LoVo (cell line): ENCODE data around the gene TRMT11.
"Not testable (repeated sequence)": the region's sequence is repeated elsewhere in the genome, so short reads cannot be mapped to it uniquely, and the experiment has no call there.

Source experiments
- DNase-seq: peaks from one replicate; pipeline ENCODE4 v3.0.0-alpha.2; 2016; ENCODE audit warnings: low spot score

The TRMT11 gene

DNA sequence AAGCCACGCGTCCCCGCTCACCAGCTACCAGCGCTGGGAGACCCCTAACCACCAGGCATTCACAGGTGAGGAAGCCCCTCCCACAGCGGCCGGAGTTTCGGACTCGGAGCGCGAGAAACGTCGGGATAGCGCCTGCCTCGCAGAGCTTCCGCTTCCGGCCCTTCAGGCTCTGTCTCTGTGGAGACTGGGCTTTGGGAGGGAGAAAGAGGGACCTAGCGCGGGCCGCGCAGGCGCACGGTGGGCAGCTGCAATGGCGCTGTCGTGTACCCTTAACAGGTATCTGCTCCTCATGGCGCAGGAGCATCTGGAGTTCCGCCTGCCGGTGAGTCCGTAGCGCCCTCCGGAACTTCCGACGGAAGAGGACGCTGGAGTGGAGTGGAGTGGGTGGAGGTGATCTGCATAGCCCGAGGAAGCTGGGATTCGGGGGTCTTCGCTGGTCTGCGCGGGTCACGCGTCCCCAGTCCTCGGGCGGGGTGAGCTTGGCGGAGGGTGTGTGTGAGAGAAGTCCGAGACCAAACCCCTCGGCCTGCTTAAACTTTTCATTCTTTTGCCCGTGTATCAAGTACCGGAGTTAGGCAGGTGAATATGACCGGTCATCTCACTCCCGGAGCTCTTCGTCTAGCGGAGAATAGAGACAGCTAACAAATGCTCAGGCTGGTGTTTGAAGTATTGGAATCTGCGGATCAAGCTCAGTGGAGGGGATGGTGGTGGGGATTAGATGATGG is at the start of gene TRMT11:
TRMT11 (plus strand) TSS at position 240 of the 725 bp plus-strand sequence; CDS start at position 251, 11 bp downstream.
- peak; percentile 95 for DNase-seq

DNA sequence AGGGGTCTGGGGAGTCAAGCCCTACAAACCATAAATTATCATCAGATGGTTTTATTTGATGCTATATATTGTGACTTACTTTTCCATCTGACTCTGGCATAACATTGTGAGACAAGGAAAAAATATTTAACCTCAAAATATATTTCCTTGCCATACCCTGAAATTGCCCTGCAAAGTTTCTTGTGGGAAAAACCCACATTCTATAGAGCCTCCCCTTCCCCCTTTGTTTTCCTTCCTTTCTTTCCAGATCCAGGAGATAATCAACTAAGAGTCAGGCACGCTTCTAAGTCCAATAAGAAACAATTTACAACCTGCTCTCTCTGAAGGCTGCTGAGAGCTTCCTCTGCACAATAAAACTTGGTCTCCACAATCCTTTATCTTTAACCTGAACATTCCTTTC is 47.3 kb upstream of the TRMT11 start:
- DNase-seq: no peak

DNA sequence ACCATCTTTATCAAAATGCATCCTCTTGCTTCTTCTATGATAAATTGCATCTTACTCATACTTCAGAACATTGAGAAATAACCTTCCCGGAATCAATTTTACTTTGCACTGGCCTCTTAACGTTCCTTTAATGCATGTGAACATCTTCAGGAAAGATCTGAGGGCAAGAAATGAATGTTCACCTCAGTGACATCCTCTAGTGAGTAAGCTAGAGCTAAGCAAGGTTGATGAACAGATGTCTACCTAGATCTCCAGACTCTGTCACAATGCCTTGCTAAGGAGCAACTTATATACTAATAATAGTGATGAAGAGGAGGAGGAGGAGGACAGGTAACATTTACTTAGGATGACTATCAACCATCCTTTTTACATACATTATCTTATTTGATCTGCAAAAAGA is 46.5 kb upstream of the TRMT11 start:
- no peak for DNase-seq

DNA sequence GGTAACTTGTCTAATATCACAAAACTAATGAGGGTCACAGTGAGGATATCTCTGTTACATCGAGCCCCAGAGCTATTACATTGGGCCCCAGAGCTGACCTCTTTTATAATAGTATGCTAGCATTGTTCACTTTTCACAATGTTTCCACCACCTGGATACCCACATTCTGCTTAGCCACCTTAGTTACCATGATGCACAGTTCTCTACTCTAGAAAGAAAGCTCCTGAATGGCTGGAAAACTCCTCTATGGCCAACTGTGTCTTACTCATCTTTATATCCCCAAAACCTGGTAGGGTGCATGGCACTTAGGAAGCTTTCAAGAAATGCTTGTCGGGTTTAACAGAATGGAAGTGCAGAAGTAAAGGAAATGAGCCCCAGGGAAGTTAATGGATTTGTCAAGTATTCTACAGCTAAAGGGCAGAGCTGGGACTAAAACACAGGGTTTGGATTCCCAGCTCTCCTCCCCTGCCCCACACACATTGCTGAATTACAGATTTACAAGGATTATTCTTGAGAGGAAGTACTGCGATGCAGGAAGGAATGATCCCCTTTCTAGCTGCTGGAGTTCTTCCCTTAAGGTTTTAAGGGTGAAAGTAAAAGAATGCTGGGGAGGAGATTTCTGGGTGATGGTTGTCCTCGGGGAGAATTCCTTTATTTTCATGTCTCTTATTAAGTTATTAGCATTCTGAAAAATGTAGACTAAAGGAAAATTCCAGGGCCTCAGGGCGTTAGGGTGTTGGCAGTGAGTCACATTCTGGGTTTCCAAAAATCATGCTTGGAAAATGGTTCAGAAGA is 45.9 kb upstream of the TRMT11 start:
- no peak for DNase-seq

DNA sequence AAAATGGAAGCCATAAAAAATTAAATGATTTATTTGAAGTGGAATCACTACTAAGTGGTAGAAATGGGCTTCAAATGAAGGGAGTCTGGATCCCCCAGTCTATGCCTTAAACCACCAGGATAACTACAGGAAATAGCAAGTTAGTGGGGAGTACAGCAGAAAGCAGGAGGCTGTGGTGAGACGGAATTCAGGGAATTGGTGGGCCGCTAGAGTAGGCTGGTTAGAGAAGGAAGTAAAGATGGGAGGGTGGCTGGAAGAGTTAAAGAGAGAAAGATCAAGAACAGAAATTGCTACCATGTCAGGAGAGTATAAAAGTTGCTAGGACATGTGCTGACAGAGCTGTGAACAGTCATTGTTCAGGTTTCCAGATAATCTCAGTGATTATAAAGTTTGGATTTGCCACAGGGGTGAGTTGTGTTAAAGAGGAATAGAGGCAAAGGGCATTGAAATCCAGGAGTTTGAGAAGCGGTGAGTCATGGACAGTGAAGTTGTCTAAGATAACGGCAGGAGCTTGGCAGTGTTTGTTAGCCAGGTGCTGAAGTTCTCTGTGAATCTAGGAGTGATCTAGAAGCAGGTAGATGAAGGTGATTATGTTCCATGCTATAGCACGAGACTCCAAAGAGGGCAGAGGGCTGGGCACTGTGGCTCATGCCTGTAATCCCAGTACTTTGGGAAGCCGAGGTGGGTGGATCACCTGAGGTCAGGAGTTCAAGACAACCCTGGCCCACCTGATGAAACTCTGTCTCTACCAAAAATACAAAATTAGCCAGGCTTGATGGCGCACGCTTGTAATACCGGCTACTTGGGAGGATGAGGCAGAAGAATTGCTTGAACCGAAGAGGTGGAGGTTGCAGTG is 43.4 kb upstream of the TRMT11 start:
- peak; percentile 78 for DNase-seq

DNA sequence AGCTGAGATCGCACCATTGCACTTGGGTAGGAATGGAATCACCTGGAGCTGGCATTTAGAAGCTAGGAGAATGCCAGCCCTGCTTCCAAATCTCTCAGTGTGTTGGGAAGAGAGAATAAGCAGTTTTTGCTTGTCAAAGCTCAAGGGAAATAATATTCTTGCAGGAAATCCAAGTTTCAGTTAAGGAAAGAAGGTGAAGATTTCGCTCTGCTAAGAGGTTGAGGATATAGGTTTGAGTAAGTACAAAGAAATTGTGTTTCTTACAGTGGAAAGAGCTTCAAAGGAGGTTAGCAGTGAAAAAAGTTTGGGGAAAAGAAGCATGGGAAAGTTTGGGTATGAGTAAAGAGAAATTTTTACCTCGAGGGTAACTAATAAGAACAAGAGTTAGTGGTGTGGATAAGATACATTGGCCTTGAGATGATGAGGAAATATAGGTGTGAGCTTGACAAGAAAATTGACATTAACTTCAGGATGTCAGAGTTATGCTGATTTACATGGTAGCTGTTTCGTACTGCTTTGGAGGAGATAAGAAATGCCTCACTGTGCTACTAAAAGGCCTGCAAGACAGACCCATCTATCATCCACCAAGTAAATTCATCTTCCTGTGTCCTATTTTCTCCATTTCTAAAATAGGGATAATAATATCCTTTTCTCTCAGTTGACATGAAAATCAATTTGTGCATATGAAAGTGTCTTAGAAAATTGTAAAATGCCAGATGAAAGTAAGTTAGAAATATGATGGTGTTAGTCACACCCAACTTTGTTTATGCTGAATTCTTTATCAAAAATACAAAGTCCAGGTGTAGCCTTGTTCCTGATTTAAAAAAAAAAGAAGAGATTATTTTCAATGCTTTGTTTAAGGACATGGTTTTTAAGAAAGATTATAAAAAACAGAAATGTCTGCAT is 42.6 kb upstream of the TRMT11 start:
- no peak for DNase-seq

DNA sequence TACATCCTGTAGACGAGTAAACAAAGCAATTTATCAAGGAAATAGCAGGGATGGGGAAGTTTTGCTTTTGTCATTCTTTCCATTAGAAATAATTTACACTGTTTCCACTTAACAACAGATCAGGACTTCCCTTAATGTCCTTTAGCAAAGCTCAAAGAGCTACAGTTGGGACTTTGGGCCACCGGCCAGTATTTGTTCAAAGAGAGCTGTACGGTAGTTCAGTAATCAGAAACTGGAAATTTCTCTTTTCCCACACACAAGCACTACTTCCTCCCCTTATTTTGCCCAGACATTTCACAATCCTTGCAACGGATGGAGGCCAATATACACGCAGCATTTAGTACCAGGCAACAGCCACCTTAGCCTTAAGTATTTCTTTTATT is 41.9 kb upstream of the TRMT11 start:
- peak; percentile 52 for DNase-seq

DNA sequence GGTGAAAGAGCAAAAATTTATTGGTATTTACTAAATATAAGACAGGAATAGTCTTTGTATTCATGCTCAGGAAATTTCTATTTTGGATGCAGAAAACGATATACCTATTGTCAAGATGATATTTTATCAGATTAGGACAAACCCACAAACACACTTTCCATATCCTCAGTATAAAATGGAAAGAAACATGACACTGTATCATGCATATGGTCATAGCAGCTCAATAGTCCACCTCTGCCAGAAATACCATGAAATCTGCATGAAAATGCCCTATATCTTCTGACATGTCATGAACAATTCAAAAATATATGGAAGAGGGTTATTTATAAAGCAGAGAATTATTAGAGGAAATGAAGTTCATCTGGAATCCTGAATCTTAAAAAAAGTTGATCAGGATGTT is 41.4 kb upstream of the TRMT11 start:
- no peak for DNase-seq

DNA sequence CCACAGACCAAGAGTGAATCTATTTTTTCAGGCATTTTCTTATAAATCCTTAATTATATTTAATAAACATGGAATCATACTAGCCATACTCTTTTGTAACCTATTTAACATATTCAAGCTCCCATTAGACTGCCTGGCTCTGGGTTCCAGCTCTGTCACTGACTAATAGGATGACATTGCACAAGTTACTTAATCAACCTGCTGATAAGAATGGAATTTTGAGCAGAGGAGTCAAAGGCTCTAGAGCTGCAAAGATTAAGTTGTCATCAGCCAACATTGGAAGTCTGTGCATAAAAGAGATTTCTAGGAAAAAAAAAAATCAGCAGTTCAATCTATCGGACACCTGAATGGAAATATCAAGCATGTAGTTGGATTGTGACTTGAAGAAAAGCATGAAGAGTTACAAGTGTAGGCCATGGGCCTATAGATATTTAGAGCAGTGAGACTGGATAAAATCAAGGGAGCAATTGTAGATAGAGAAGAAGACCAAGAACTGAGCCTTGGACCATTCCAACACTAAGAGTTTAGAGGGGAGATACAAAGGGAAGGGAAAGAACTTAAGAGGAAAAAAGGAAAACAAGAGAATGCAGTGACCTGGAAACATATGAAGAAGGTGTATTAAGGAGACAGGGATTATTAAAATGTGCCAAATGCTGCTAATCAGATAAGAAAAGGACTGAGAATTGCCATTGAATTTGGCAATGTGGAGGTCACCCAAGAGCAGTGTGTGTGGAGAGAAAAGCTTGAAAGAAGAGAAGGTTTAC is 40.8 kb upstream of the TRMT11 start:
- peak; percentile 38 for DNase-seq

DNA sequence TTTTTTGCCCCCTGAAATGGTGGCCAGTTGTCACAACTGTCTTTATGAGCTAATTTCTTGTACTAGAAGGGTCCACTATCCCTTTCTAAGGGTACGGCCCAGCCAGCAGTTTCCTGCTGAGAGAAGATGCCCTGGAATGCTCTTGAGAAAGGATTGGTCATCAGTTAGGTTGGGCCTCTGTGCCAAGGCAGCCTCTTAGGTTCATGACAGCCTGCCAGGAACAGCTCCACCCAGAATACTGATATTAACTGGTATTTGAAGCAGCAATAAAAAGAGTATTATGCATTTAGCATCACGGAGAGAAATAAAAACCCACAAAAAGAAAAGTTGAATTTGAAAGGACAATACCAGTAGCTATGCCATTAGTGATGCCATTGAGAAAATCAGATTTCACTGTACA is 38.7 kb upstream of the TRMT11 start:
- peak; percentile 52 for DNase-seq

DNA sequence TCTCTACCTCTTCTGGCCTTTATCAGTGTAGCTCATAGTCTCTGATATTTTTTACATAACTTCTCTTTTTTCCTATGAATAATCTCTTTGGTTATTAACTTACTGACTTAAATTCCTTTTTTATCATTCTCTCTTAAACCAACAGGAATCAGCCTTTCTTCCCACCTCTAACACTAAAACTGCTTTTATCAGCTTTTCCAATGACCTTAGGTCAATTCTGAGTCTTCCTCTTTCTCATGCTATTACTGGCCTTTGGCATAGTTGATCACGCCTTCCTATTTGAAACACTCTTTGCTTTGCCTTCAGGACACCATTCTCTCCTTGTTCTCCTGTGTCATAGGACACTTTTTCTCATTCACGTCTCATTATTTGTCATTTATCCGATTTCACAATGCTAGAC is 37.9 kb upstream of the TRMT11 start:
- no peak for DNase-seq

DNA sequence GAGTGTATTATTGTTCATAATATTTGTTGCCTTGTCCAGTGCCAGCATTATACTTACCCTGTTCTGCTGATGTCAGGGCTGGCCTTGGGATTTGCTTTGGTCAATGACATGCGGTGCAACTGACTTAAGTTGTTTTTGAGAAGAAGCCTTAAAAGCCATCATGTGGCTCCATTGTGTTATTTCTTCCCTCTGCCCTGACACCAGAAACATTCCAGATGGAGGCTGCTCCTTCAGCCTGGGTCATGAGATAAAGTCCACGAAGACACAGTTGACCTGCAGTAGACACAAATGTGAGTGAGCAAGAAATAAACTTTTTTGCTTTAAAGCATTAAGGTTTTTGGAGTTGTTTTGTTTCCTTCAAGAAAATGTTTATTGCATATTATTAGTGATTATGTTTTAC is 37.3 kb upstream of the TRMT11 start:
- DNase-seq: no peak

DNA sequence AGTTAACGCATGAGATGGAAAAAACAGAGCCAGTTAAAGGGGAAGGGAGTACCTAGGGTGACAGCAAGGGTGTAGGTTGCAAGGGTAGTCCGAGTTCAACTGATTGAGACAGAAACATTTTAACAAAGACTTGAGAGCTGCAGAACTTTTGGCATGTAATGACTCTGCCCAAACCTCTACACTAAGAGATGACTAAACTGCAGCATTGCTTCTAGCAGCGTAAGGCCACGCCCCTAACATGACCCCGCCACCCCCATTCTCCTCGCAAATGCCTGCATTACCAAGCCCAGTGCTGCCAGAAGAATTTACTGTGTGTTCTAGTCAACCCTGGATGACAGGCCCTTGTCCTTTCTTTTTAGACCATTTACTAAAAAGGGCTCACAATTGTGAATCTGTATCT is 36.0 kb upstream of the TRMT11 start:
- DNase-seq: no peak

DNA sequence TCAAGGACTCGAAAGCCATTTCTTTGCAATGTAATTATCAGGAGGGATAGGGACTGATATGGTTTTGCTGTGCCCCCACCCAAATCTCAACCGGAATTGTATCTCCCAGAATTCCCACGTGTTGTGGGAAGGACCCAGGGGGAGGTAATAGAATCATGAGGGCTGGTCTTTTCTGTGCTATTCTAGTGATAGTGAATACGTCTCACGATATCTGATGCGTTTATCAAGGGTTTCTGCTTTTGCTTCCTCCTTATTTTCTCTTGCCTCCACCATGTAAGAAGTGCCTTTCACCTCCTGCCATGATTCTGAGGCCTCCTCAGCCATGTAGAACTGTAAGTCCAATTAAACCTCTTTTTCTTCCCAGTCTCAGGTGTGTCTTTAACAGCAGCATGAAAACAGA is 35.6 kb upstream of the TRMT11 start:
- not testable (repeated sequence) for DNase-seq

DNA sequence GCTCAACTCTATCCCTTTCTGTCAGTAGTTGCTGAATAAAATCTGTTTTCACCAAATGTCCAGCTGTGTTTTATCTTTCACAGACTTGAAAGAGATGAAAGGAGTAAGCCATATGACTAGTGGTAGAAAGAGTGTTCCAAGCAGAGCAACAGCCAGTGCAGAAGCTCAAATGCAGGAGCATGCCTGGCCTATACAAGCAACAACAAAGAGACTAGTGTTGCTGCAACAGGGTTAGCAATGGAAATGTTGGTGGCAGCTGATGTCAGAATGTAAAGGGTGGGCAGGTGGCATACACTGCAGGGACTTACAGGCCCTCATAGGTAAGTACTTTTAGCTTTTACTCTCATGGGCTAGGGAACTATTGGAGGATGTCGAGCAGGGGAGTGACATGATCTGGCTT is 35.0 kb upstream of the TRMT11 start:
- DNase-seq: no peak

DNA sequence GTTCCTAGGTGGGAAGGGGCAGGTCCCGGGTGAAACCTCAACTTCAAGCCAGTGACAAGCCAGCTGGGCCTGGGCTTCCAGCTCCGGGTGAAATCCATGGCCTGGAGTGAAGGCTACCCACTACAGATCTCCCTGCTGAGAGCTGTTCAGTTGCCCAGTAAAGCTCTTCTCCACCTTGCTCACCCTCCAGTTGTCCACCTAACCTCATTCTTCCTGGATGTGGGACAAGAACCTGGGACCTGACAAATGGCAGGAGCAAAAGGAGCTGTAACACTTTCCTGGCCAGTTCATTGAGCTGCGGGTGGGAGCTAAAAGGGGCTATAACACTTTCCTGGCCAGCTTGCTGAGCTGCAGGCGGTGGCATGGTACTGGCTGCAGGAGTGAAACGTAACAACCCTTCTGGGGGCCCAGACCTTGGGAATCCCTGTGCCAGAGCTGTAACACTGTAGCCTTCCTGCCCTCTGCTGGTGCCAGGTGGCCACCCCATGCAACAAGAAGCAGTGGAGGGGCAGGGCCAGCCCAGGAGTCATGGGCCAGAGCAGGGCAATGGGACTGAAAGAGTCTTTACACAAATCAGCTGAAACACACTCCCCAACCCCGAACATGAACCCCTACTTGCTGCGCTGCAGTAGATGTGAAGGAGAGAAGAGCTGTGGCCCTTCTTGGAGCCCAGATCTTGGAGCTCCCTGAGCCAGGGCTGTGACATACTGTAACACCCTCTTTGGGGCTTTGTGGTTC is 33.4 kb upstream of the TRMT11 start:
- no peak for DNase-seq

DNA sequence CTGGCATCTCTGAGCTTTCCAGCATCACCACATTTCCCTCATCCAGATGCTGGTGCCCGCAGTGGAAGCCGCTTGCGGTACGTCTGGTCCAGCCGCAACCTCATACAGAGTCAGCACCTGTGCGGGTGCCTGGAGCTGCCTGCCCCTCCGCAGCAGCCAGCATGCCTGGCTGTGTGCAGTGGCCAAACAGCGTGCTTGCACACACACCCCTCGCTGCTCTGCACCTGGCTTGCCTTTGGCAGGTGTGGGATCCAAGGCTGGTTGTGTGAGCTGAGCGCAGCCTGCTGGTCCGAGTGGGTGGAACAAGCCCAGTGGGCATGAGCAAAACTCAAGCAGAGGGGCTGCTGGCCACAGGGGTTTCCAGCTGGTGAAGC is 32.9 kb upstream of the TRMT11 start:
- no peak for DNase-seq

DNA sequence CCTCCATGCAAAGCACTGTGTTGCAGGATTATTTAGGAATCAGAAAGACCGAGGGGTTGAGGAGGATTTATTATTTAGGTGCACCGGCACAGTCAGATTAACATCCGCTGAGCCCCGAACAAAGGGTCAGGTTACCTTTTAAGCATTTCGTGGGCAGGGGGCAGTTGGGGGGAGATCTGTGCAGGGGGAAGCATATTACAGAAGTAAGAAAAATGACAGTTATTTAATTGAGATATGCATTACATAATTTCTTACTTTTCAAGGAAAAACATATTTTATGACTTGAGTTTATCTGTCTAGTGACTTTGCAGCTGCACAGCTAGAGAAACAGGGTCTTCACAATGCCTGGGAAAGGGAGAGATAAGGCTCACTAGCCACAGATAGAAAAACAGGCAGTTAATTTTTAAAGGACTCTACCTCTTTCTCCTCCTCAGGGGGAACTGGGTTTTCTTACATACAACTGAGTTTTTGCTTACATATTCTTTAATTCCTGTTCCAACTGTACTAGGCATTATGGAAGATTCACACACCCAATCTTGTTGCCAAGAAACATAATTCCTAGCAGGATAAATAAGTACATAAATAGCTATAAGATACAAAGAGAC is 31.5 kb upstream of the TRMT11 start:
- no peak for DNase-seq

DNA sequence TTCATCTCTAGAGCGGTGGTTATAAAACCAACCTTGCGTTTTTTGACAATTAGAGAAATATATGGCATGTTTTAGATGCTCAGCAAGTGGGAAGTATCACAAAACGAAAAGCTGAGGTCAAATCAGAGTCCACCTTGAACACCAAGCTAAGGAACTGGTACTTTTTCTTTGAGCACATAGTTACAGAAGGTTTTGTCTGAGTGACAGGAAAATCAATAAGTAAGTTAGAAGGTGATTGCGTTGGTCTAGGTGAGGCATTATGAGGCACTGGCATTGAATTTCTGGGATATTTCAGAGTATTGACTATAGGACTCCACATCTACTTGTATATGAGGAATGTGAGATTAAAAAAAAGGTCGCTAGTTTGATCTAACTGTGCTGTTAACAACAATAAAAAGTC is 30.4 kb upstream of the TRMT11 start:
- DNase-seq: no peak
